ENCODE measurements around the gene RUNX2. TPM values are rescaled to one million over a fixed set of nuclear protein-coding genes. Genes with fewer than 3 reads are reported as not detected.

The RUNX2 gene
- total RNA-seq, 2 experiments from 2014 or later = 0.27 to 0.44 TPM

- Histone ChIP-seq H3K4me3 (ENCODE audit: low read depth, low read length, poor library complexity, severe bottlenecking) (no peak overlapping the region), H3K79me2 (ENCODE audit: insufficient read depth, low read depth, low read length) (no peaks in the 10 kb centered on the region), H3K4me2 (ENCODE audit: low read length) (no peak overlapping the region), H3K9me2 (ENCODE audit: insufficient read depth, low read length) (no peaks in the 10 kb centered on the region), H3K36me3 (ENCODE audit: insufficient read depth, low read length) (peaks cover 5% of the 10 kb centered on the region; the same call in 1 of the 2 replicates), H3K9me3 (ENCODE audit: low read length) (peaks cover 9% of the 10 kb centered on the region; the same call in 1 of the 2 replicates), H3K27ac (ENCODE audit: low read depth, low read length, poor library complexity, severe bottlenecking) (no peak overlapping the region), H4K20me1 (ENCODE audit: insufficient read depth, low read length) (no peaks in the 10 kb centered on the region), H3K4me1 (ENCODE audit: insufficient read depth, low read length, poor library complexity, severe bottlenecking) (peaks cover 12% of the 10 kb centered on the region), H2AFZ (ENCODE audit: low read length) (no peak overlapping the region)
- CTCF ChIA-PET (ENCODE audit: unreplicated experiment) = no interaction called here
- no peak for DNase-seq (ENCODE audit: low spot score)
- TF ChIP-seq EZH2phosphoT487 (IDR thresholded peaks at IDR 0.05; ENCODE audit: borderline replicate concordance, low read depth, low read length) (no peak), CTCF (conservative IDR thresholded peaks at IDR 0.05; ENCODE audit: low read length) (no peak)
- BruUV-seq (replicated peaks) = no TSS peak
- POLR2A ChIA-PET = interaction anchor here (1.2 kb wide), 1 partner anchor 10 kb away, joined by 3 read pairs; no protein-coding TSS in a partner anchor
- intact Hi-C loops (cut with micrococcal nuclease; ENCODE audit: unreplicated experiment) = no loop called here
These were observed 324.3 kb downstream of the RUNX2 start for GRCh38 chr6:45652416-45652815.

- Histone ChIP-seq H3K36me3 (ENCODE audit: insufficient read depth, low read length) (peaks cover 5% of the 10 kb centered on the region; the same call in 1 of the 2 replicates), H3K4me2 (ENCODE audit: low read length) (no peak overlapping the region), H3K9me3 (ENCODE audit: low read length) (peaks cover 9% of the 10 kb centered on the region; the same call in 1 of the 2 replicates), H3K9me2 (ENCODE audit: insufficient read depth, low read length) (no peaks in the 10 kb centered on the region), H3K4me3 (ENCODE audit: low read depth, low read length, poor library complexity, severe bottlenecking) (no peak overlapping the region), H3K27ac (ENCODE audit: low read depth, low read length, poor library complexity, severe bottlenecking) (no peak overlapping the region), H2AFZ (ENCODE audit: low read length) (no peak overlapping the region), H3K4me1 (ENCODE audit: insufficient read depth, low read length, poor library complexity, severe bottlenecking) (peaks cover 13% of the 10 kb centered on the region), H3K79me2 (ENCODE audit: insufficient read depth, low read depth, low read length) (no peaks in the 10 kb centered on the region), H4K20me1 (ENCODE audit: insufficient read depth, low read length) (no peaks in the 10 kb centered on the region)
- no TSS peak for BruUV-seq (replicated peaks)
- intact Hi-C loops (cut with micrococcal nuclease; ENCODE audit: unreplicated experiment) = no loop called here
- no peak for DNase-seq (ENCODE audit: low spot score)
- POLR2A ChIA-PET = interaction anchor here (0.6 to 1.2 kb wide), 2 partner anchors 9 to 20 kb away, joined by 3 read pairs; no protein-coding TSS in a partner anchor
- CTCF ChIA-PET (ENCODE audit: unreplicated experiment) = no interaction called here
- TF ChIP-seq CTCF (conservative IDR thresholded peaks at IDR 0.05; ENCODE audit: low read length) (no peak), EZH2phosphoT487 (IDR thresholded peaks at IDR 0.05; ENCODE audit: borderline replicate concordance, low read depth, low read length) (no peak)
These were observed 325.2 kb downstream of the RUNX2 start for GRCh38 chr6:45653117-45653883.

- intact Hi-C loops (cut with micrococcal nuclease; ENCODE audit: unreplicated experiment) = loop anchor here (5.0 kb wide), 1 partner anchor 277 kb away; the partner anchor contains the start of gene SUPT3H
- no peak overlapping the region for H3K27ac ChIP-seq (ENCODE audit: low read depth, low read length, poor library complexity, severe bottlenecking)
- no peak for TF ChIP-seq CTCF (conservative IDR thresholded peaks at IDR 0.05; ENCODE audit: low read length)
- no peak for TF ChIP-seq EZH2phosphoT487 (IDR thresholded peaks at IDR 0.05; ENCODE audit: borderline replicate concordance, low read depth, low read length)
- peaks cover 9% of the 10 kb centered on the region; the same call in 1 of the 2 replicates for H3K9me3 ChIP-seq (ENCODE audit: low read length)
- DNase-seq (ENCODE audit: low spot score) = no peak
- POLR2A ChIA-PET = interaction anchor here (0.9 kb wide), 1 partner anchor 20 kb away, joined by 4 read pairs; no protein-coding TSS in a partner anchor
- CTCF ChIA-PET (ENCODE audit: unreplicated experiment) = no interaction called here
- peaks cover 5% of the 10 kb centered on the region; the same call in 1 of the 2 replicates for H3K36me3 ChIP-seq (ENCODE audit: insufficient read depth, low read length)
- no TSS peak for BruUV-seq (replicated peaks)
- no peaks in the 10 kb centered on the region for H3K9me2 ChIP-seq (ENCODE audit: insufficient read depth, low read length)
- peaks cover 24% of the 10 kb centered on the region for H3K4me1 ChIP-seq (ENCODE audit: insufficient read depth, low read length, poor library complexity, severe bottlenecking)
- no peak overlapping the region for H2AFZ ChIP-seq (ENCODE audit: low read length)
- H3K79me2 ChIP-seq (ENCODE audit: insufficient read depth, low read depth, low read length) = no peaks in the 10 kb centered on the region
- H3K4me2 ChIP-seq (ENCODE audit: low read length) = no peak overlapping the region
- H4K20me1 ChIP-seq (ENCODE audit: insufficient read depth, low read length) = no peaks in the 10 kb centered on the region
- H3K4me3 ChIP-seq (ENCODE audit: low read depth, low read length, poor library complexity, severe bottlenecking) = no peak overlapping the region
These were observed 326.5 kb downstream of the RUNX2 start for GRCh38 chr6:45654673-45655072.

Data from OCI-LY7 (cell line).